Measurements from ENCODE around the gene GINS2.

GINS2 gene

GRCh38 chr16:85648805-85649204 is 39.9 kb downstream of the GINS2 start:
- H3K27me3 ChIP-seq (replicated peaks): no peaks in the 10 kb centered on the region
- TF ChIP-seq CTCF (IDR thresholded peaks at IDR 0.05; ENCODE audit: low read depth, low read length, missing control alignments): no peak
- no peaks in the 10 kb centered on the region for H3K36me3 ChIP-seq (replicated peaks)
- no peak overlapping the region for H3K4me3 ChIP-seq (ENCODE audit: low read depth, low read length)
- no peak overlapping the region for H3K27ac ChIP-seq
- DNase-seq: no peak
- in situ Hi-C loops (cut with HindIII; ENCODE audit: low pct_ligation_motif_present, low sequenced_read_pairs): no loop called here

GRCh38 chr16:85648070-85648714 is 40.6 kb downstream of the GINS2 start:
- DNase-seq: no peak
- in situ Hi-C loops (cut with HindIII; ENCODE audit: low pct_ligation_motif_present, low sequenced_read_pairs): no loop called here
- TF ChIP-seq CTCF (IDR thresholded peaks at IDR 0.05; ENCODE audit: low read depth, low read length, missing control alignments): no peak
- no peaks in the 10 kb centered on the region for H3K27me3 ChIP-seq (replicated peaks)
- H3K27ac ChIP-seq: no peak overlapping the region
- H3K4me3 ChIP-seq (ENCODE audit: low read depth, low read length): no peak overlapping the region
- no peaks in the 10 kb centered on the region for H3K36me3 ChIP-seq (replicated peaks)

GRCh38 chr16:85646976-85647375 is 41.8 kb downstream of the GINS2 start:
- in situ Hi-C loops (cut with HindIII; ENCODE audit: low pct_ligation_motif_present, low sequenced_read_pairs): no loop called here
- no peak for DNase-seq
- no peaks in the 10 kb centered on the region for H3K36me3 ChIP-seq (replicated peaks)

GRCh38 chr16:85646358-85646907 is 42.3 kb downstream of the GINS2 start:
- no peak for DNase-seq
- H3K27ac ChIP-seq: no peak overlapping the region
- H3K27me3 ChIP-seq (replicated peaks): no peaks in the 10 kb centered on the region
- no peaks in the 10 kb centered on the region for H3K36me3 ChIP-seq (replicated peaks)
- TF ChIP-seq CTCF (IDR thresholded peaks at IDR 0.05; ENCODE audit: low read depth, low read length, missing control alignments): peak; percentile 17
- in situ Hi-C loops (cut with HindIII; ENCODE audit: low pct_ligation_motif_present, low sequenced_read_pairs): no loop called here
- no peak overlapping the region for H3K4me3 ChIP-seq (ENCODE audit: low read depth, low read length)

More at GRCh38 chr16:85646976-85647375, 41.8 kb downstream of the GINS2 start:
- Histone ChIP-seq H3K4me3 (ENCODE audit: low read depth, low read length) (no peak overlapping the region), H3K27ac (no peak overlapping the region), H3K27me3 (replicated peaks) (no peaks in the 10 kb centered on the region)
- TF ChIP-seq CTCF (IDR thresholded peaks at IDR 0.05; ENCODE audit: low read depth, low read length, missing control alignments): no peak

GRCh38 chr16:85645021-85645589 is 43.6 kb downstream of the GINS2 start:
- DNase-seq: no peak
- no peak for TF ChIP-seq CTCF (IDR thresholded peaks at IDR 0.05; ENCODE audit: low read depth, low read length, missing control alignments)
- in situ Hi-C loops (cut with HindIII; ENCODE audit: low pct_ligation_motif_present, low sequenced_read_pairs): no loop called here
- no peaks in the 10 kb centered on the region for H3K36me3 ChIP-seq (replicated peaks)
- no peak overlapping the region for H3K4me3 ChIP-seq (ENCODE audit: low read depth, low read length)
- no peak overlapping the region for H3K27ac ChIP-seq
- no peaks in the 10 kb centered on the region for H3K27me3 ChIP-seq (replicated peaks)

Measured in brain microvascular endothelial cell (primary cell).